COR-L47 (cell line): ENCODE measurements around the gene KCNJ11.

Experiments
- DNase-seq: peaks from one replicate; lab custom pipeline; 2025; lab: John Stamatoyannopoulos, UW

KCNJ11 gene

DNA sequence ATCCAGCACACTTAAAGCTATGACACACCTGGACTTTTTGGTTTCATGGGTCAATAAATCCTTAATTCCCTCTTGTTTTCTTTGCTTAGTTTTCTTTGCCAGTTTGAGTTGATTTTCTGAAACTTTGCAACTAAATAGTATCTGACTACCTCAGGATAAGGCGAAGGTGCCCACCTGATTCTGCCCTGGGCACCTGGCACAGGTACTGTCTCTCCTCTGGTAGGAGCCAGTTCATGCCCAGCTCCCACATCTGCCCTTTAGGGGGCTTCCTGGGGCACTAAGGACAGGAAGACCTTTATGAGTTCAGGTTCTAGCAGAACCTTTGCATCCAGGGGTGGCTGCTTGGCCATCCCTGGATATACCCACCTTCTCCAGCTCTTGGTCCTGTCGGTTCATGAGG is 19.6 kb upstream of the KCNJ11 start:
- no peak for DNase-seq

DNA sequence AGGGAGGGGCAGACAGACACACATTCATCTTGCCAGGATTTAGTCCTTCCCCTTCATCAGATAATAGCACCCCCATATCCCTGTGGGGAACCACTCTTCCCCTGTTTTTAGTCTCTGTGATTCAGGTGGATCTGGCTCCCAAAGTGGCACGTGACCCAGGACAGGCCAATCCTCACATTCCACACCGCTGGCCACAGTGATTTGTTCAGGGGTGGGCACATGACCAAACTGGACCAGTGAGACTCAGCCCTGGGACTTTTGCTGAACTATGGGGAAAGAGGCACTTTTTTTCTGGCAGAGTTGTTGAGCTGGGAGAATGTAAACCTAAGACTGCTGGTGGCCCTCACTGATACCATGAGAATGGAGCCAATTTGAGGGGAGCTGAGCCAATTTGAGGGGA is 19.1 kb upstream of the KCNJ11 start:
- no peak for DNase-seq

DNA sequence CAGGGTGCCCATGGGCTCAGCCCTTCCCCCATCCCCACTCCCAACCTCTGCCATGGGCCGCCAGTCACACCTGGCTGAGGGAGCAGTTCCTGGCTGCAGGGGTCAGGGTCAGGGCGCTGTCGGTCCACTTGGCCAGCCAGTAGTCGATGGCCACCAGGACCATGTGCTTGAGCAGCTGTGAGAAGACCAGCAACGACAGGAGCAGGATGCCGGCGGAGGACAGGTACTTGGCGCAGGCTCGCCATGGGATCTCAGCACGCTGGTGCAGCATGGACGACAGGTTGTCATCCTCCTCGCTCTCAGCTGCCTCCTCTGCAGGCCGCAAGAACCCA is 18.3 kb upstream of the KCNJ11 start:
- DNase-seq: no peak

DNA sequence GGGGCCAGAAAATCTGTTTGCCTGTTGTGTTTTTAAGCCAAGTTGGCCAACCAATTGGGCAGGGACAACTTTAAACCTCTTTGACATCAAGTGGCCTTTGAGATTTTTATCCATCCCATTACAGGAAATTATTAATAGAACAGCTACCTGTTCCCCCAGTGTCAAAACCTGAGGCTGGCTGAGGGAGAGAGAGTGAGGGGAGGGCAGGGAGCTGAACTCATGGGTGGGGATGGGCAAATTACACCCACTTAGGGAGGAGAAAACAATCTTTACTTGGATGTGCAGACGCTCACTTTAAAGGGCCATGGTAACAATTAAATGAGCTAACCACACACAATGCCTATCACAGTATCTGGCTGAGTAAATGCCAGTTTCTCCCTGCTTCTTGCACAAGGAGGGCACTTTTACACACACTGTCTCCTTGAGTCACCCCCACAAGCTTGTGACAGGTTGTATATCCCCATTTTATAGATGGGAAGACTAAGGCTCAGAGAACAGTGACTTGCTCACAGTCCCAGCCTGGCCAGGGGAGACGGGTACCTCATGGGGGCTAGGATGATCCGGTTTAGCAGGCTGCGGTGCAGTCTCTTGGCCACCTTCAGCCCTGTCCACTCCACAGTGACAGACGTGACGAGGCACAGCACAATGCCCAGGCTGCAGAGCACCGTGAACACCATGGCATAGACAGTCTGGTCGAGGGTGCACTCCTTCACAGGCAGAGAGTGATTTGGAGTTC is 17.8 kb upstream of the KCNJ11 start:
- DNase-seq: no peak

DNA sequence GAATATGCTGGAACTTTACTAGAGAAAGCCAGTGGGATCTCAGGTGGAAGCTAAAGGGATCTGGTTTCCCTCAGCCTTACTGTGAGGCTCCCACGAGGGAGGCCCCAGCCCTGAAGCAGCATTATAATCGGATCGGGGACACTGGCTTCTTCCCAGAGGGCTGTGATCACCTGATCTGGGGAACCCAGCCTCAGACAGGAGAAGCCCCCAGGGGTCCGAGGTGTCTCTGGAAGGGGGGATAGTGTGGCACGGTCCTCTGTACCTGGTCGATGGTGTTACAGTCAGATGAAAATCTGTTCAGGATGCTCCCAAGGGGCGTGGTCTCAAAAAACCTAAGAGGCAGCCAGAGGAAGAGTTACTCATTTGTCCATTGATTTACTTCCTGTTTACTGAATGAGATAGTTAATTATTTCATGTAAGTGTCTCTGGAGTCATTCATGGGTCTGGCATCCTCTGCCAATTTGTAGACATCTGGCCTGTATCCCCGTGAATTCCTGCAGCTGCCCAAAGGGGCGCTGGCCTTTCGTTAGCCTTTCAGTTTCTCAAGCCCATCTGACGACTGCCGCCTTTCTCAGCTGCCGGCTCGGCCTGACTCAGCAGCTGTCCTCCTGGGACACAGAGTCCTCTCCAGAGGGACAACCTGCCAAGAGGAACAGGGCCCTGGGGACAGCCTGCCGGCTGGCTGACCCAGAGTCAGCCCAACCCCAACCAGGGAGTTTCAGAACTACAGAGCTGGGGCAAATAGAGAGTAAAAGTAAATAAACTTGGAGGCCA is 17.0 kb upstream of the KCNJ11 start:
- peak; percentile 69 for DNase-seq

DNA sequence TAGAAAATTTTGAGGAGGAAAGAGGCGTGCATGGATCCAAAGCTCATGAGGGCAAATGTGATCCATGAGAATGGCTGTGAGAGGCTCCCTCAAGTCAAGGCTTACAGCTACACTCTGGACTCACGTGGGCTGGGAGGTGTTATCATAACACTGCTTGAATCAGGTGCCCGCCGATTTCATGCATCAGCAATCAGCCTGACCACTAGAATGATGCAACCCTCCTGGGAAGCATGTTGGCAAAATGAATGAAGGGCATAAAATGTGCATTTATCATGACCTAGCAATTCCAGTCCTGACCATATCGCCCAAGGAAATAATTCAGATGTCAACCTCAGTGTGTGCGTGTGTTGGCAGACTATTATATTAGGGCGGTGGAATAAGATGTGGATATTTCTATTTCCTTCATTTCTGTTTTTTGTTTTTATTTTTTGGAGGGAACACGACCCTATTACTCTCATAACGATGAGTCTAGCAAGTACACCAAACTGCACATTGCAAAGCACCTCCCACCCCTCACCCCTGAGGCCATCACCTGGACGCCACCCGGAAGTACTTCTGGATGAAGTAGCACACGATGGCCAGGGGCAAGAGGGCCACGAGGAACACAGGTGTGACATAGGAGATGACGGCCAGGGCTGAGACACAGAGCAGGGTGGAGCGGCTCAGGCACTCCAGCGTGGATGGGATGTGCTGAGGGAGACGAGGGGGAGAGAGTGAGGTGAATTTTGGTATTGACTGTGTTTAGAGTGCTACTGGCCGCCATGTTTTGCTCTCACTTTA is 15.7 kb upstream of the KCNJ11 start:
- DNase-seq: no peak

DNA sequence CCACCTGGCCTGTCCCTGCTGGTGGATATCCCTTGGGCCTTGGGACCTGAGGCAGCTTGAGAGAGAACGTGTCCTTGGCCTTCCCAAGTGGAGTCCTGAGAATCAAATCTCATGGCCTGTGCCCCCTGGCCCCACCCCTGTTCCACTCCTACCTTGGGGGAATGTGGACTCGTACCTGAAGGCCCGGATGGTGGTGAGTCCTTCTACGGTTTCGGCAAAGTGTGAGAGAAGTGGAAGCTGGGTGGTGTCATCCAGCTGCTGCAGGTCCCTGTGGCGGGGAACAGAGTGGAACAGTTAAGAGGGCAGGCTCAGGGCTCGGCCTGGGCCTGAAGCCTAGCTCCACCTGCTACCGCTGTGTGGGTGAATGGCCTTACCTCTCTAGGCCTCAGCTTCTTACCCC is 14.0 kb upstream of the KCNJ11 start:
- DNase-seq: no peak

DNA sequence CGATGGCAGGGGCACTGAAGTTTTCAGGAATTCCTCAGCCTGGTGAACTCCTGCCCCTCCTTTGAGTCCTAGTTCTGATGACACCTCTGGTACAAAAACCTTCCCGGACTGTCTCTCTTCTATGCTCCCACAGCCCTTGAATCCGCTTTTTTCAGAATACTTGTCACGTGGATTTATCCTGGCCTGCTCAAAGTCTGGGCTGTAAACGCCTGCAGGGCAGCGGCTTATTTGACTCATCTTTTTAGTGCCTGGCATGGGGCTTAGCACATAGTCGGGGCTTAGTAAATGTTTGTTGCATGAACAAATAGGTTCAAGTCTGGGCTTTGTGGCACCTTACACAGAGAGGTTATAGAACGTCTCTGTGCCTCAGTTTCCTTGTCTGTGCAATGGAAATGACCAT is 13.4 kb upstream of the KCNJ11 start:
- no peak for DNase-seq

DNA sequence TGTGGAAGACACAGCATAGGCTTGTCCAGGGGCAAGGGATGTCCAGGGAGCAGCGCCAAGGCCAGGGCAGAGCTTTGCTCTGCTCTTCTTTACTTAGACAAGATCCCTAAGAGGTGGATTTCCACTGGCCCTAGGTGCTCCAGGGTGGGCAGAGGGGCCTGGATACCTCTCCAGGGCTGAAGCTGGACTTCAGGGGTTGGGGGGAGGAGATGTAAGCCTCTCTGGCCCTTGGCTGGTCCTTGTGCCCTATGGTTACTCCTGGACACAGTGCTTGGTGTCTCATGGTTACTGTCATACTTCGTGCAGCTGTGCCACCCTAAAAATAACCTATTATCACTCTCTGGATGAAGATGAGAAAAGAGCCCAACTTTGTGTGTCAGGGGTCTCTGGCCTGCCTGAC is 12.9 kb upstream of the KCNJ11 start:
- DNase-seq: no peak

DNA sequence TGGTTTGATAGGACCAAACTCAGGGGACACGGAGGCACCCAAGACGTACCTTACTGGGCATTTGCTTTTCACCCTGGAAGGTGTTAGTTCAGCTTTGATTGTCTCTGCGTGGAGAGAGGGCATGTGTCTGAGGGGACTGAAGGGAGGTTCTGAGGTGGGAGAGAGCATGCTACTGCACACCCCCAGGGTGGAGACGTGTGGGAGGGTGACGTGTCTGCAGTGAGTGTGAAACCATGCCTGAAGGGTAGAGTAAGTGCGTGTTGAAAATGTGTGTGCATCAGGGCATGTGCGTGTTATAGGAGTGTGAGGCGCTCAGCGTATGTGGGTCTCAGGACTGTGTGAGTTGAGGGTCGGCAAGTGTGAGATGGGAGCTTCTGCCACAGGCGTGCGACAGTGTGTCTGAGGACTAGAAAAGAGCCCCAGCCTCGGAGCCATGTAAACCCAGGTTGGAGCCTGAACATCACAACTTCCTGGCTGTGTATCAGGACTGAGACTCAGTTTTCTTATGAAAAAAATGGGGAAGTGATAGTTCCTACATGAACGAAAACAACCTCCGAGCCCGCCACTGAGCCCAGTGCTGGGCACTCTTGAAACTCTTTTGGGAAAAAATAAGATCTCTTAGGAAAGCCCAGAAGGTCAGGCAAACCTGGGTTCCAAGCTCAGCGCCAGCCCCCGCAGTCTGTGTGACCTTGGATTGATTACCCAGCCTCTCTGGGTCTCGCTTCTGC is 11.8 kb upstream of the KCNJ11 start:
- no peak for DNase-seq

DNA sequence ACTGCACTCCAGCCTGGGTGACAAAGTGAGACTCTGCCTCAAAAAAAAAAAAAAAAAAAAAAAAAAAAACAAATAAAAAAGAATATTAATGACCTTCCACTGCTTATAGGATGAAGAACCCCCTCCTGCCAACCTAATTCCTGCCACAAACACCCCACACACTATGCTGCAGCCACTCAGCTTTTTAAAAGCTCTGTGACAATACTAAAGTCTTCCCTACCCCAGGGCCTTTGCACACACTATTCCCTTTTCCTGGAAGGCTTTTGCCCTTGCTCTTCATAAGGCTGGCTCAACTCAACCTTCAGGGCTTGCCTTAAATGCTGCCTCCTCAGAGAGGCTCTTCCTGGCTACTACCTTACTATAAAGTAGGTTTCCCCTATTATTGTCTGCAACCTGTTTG is 10.8 kb upstream of the KCNJ11 start:
- DNase-seq: no peak

DNA sequence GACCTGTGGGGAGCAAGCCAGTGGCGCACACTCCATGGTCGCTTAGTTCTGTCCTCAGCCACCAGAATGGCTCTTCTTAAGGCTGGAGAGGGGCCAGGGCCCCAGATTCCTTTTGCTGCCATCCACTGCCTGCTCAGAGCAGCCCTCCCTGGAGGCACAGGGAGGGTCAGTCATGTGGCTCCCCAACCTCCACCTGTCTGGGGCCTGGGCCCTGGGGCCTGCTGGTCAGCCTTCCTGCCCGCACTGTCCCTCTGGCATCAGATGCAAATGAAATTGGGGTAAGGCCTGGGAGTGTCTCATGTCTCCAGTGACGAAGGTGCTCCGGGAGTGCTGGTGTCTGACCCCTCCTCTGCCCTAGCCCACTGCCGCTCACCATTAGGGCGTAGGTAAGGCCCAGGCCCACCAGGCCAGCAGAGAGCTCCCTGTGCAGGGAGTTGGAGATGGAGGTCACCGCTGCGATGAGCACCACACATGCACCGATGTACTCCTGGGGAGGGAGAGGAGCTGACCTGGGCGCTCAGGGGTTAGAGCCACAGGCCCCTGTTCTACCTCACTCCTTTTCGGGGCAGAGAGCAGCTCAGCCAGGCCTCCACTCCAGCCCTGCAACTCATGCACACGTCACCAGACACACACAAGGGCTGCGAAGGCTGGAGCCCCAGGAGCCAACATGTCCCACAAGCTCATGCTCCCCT is 9.0 kb upstream of the KCNJ11 start:
- DNase-seq: no peak

DNA sequence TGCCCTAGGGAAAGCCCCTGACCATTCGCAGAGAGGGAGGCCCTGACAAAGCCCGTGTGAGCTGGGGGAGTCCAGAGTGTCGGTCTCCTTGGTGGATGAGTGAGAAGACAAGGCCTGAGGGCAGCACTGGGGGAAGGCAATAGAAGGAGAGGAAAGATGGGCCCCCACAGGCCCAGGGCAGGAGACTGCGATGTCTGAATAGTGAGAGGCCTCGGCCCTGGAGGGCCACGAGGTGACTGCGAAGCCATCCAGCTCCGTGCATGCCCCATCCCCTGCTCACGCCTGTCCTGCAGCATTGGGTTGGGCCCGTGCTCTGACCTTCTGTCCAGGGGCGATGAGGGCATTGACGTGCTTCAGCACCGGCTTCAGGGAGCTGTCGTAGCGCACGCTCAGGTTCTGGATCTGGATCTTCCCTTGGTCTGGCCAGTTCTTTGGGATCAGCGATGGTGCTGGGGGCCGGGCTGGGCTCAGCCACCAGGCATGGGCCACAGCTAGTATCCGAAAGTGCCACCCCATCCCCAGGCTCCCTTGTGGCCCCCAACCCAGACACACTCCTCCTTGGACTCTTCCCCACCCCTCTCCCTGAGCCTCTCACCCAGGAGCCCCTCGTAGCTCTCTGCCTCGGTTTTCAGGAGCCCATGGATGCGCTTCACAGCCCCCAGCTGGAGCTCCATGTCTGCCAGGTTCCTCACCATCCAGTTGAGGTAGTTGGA is 8.3 kb upstream of the KCNJ11 start:
- no peak for DNase-seq

DNA sequence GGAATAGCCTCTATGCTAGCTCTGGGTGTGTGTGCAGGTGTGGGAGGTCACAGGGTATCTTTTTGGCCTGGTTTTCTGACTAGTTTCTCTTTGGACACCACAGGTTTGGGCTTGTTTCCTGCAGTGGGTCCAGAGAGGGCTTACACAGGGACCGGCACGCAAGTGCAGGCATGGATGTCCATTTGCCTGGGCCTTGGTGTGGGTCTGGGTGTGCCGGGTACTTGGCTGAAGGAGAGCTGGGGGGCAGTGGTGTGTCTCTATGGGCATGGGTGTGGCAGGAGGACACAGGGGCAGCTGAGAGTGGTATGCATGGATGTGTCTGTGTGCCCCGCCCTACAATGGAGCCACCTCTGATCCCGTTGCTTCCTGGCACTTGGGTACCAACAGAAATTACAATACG is 7.5 kb upstream of the KCNJ11 start:
- DNase-seq: no peak

DNA sequence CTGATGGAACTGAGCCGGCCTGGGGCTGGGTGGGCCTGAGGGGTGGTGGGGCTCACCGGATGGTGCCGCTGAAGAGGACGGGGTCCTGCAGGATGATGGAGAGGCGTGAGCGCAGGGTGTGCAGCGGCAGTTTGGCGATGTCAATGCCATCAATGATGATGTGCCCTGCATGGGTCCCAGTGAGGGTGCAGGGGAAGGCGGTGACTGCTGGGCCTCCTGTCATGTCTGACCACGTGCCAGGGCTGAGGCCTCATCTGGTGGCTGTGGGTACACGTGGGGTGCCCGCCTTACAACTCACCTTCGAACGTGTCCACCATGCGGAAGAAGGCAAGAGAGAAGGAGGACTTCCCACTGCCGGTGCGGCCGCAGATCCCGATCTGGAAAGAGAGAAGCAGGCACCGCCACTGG is 7.1 kb upstream of the KCNJ11 start:
- DNase-seq: no peak

DNA sequence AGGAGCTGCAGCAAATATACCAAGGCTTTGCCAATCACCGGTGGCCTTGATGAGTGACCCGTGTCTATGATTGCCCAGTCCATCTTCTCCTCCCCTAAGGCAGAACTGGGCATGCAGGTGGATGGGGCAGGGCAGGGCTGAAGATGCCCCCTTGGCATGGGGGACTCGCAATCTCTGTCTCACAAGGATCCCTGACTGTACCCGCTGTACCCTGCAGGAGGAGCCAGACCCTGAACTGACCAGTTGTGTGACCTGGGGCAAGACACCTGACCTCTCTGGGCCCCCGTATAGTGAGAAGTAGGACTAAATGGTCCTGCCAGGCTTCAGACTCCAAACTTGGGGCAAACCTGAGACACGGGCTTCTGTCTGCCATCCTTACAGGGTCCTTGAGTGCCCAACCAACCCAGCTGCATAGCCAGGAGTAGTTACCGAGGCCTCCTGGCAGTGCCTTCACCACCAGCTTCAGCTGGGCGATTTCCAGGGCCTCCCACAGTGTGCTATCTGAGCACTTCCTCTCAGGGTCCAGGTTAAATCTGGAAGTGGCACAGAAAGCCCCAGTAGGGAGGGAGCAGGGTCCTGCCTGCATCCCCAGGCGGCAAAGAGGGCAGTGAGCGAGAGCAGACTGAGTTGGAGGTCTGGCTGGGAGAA is 6.4 kb upstream of the KCNJ11 start:
- DNase-seq: no peak

DNA sequence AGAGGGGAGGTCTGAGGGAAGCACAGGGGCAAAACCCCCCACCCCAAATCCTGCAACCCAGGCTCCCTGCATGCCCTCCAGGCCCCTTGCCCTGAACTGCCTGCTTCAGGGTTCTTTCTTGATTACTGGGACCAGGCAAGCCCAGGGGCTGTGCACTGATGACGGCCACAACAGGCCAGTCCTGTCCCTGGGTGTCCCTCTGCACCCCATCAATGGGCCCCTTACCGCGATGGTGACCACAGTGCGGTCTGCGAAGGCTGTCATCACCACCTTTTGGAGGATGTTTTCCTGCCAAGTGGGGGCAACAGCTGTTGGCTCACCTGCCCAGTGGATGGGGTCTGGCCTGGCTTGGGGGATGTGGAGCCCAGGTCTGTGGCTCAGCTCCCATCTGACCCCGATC is 5.0 kb upstream of the KCNJ11 start:
- DNase-seq: no peak

DNA sequence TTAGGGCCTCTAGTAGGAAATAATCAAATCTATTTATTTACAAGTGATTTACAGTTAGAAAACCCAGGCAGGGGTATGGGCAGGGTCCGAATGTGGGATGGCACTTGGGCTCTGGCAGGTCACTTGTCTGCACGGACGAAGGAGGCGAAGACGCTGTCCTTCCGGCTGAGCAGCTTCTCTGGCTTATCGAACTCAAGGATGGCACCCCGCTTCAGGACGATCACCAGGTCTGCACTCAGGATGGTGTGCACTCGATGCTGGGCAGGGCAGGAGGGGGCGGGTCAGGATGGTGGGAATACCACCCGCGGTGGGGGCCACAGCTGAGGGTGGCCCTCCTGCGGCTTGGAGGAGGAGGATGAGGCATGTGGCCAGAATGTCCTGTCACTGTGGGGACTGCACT is 4.4 kb upstream of the KCNJ11 start:
- no peak for DNase-seq

DNA sequence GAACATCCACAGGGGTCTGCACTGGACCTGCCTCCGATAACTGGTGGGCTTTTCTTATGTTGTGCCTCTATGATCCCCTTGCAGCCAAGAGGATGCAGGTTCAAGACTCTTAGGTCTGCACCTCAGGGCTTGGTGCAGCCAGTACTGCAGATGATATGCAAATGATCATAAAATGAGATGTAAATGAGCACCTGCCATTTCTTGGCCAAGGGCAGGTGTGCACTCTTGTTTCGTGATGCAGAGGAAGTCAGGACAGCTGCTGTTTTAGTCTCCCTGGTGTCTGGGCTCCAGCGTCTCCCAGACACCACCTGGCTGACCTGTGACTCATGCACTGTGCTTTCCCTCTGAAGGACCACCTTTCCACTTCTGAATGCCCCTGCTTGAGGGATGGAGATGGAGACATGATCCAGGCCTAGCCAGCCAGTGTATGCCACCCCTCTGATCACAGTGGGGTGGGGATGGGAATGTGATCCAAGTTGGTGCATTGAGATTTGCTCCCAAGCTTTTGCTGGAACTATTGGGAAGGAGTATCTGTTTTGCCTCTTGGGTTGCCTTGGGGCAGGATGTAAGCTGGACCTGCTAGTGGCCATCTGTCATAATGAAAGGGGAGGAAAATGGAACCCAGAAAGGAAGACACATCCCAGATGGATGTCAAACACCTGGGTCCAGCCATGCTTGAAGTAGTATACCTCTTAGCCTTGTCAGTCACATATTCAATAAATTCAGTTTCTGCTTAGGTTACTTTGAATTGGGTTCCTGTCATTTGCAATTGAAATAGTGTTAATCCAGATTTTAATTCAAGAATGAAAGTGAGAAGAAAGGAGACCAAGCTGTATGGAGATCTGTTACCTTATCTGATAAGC is 3.3 kb upstream of the KCNJ11 start:
- DNase-seq: peak; percentile 38
